HL-60 (cell line): ENCODE data around the gene MMP25.

Experiments used
- DNase-seq, 2 experiments: peaks; one replicate each; pipeline ENCODE4 v3.0.0-alpha.2; 2010 to 2020; ENCODE audit warnings: low read depth in 1 of 2, low spot score in 1 of 2
- H3K27ac ChIP-seq: fragments of 250-450 bp; sonication (Bioruptor Pico); replicated peaks from 2 replicates; pipeline ENCODE4 v1.5.1; 2020; ENCODE audit warnings: mild to moderate bottlenecking, moderate library complexity
- H3K27me3 ChIP-seq: fragments of 250-450 bp; sonication (Bioruptor Pico); 2 replicates; pipeline ENCODE4 v1.5.1; 2021; ENCODE audit warnings: mild to moderate bottlenecking, moderate library complexity; ENCODE audit not compliant: insufficient read depth, poor library complexity, severe bottlenecking
- H3K4me3 ChIP-seq: replicated peaks from 2 replicates; pipeline ENCODE4 v1.5.1; 2011; ENCODE audit warnings: mild to moderate bottlenecking, control low read depth, low read length; ENCODE audit not compliant: insufficient read depth
- GABPA ChIP-seq: IDR thresholded peaks from 2 replicates; pipeline ENCODE4 v1.6.1; 2012; ENCODE audit warnings: low read depth
- POLR2AphosphoS5 ChIP-seq: IDR thresholded peaks from 2 replicates; pipeline ENCODE4 v1.6.1; 2012; ENCODE audit warnings: low read depth
- SPI1 ChIP-seq: IDR thresholded peaks from 2 replicates; pipeline ENCODE4 v1.6.1; 2012; ENCODE audit warnings: low read depth, mild to moderate bottlenecking, borderline replicate concordance
- TF ChIP-seq, protein P1 (sequence below): IDR thresholded peaks from 2 replicates; pipeline ENCODE4 v1.6.1; 2012; ENCODE audit warnings: low read depth; ENCODE audit not compliant: insufficient replicate concordance
- TF ChIP-seq, protein P2 (sequence below): IDR thresholded peaks from one replicate; pipeline ENCODE4 v1.5.1; 2011; ENCODE audit warnings: low read length, control low read depth, inconsistent platforms; ENCODE audit not compliant: insufficient read depth

Gene MMP25

DNA sequence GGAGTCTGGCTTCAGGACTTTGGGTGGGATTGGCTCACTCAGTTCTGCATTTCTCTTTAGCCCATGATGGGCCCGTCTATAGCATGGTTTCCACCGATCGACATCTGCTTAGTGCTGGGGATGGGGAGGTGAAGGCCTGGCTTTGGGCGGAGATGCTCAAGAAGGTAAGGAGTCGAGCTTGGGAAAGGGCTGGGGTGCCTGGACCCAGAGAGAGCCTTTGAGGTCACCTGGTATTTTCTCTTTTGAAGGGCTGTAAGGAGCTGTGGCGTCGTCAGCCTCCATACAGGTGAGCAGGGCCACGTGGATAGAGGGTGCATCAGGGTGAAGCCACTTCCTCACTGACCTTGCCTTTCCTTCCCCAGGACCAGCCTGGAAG is 20.4 kb upstream of the MMP25 start:
- Histone ChIP-seq H3K27me3 (peaks cover 8% of the 10 kb centered on the region), H3K27ac (no peak overlapping the region), H3K4me3 (no peak overlapping the region)
- TF ChIP-seq POLR2AphosphoS5, result no peak
- TF ChIP-seq GABPA, result no peak
- TF ChIP-seq, protein P1, sequence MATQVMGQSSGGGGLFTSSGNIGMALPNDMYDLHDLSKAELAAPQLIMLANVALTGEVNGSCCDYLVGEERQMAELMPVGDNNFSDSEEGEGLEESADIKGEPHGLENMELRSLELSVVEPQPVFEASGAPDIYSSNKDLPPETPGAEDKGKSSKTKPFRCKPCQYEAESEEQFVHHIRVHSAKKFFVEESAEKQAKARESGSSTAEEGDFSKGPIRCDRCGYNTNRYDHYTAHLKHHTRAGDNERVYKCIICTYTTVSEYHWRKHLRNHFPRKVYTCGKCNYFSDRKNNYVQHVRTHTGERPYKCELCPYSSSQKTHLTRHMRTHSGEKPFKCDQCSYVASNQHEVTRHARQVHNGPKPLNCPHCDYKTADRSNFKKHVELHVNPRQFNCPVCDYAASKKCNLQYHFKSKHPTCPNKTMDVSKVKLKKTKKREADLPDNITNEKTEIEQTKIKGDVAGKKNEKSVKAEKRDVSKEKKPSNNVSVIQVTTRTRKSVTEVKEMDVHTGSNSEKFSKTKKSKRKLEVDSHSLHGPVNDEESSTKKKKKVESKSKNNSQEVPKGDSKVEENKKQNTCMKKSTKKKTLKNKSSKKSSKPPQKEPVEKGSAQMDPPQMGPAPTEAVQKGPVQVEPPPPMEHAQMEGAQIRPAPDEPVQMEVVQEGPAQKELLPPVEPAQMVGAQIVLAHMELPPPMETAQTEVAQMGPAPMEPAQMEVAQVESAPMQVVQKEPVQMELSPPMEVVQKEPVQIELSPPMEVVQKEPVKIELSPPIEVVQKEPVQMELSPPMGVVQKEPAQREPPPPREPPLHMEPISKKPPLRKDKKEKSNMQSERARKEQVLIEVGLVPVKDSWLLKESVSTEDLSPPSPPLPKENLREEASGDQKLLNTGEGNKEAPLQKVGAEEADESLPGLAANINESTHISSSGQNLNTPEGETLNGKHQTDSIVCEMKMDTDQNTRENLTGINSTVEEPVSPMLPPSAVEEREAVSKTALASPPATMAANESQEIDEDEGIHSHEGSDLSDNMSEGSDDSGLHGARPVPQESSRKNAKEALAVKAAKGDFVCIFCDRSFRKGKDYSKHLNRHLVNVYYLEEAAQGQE, result no peak
- no peak for TF ChIP-seq SPI1
- TF ChIP-seq, protein P2, sequence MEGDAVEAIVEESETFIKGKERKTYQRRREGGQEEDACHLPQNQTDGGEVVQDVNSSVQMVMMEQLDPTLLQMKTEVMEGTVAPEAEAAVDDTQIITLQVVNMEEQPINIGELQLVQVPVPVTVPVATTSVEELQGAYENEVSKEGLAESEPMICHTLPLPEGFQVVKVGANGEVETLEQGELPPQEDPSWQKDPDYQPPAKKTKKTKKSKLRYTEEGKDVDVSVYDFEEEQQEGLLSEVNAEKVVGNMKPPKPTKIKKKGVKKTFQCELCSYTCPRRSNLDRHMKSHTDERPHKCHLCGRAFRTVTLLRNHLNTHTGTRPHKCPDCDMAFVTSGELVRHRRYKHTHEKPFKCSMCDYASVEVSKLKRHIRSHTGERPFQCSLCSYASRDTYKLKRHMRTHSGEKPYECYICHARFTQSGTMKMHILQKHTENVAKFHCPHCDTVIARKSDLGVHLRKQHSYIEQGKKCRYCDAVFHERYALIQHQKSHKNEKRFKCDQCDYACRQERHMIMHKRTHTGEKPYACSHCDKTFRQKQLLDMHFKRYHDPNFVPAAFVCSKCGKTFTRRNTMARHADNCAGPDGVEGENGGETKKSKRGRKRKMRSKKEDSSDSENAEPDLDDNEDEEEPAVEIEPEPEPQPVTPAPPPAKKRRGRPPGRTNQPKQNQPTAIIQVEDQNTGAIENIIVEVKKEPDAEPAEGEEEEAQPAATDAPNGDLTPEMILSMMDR, result no peak
- no peak for DNase-seq

DNA sequence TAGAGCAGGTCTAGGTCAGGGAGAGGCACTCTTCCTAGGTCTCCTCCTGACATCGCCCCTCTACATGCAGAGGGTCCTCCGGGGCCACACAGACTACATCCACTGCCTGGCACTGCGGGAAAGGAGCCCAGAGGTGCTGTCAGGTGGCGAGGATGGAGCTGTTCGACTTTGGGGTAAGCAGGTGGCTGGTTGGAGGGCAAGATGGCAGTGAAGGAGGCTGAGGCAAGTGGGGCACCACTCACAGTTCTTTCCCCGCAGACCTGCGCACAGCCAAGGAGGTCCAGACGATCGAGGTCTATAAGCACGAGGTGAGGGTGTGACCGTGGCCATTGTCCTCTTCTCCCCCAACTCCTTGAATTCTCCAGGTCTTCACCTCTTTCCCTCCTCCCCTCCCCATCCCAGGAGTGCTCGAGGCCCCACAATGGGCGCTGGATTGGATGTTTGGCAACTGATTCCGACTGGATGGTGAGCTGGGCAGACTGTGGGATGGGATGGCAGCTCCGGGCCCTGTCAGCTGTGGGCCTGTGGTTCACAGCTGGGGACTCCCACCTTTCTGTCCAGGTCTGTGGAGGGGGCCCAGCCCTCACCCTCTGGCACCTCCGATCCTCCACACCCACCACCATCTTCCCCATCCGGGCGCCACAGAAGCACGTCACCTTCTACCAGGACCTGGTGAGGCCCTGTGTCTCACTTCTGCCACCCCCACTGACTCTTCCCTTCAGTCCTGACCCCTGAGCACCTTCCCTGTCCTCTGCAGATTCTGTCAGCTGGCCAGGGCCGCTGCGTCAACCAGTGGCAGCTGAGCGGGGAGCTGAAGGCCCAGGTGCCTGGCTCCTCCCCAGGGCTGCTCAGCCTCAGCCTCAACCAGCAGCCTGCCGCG is 19.5 kb upstream of the MMP25 start:
- Histone ChIP-seq H3K27ac (no peak overlapping the region), H3K27me3 (peaks cover 8% of the 10 kb centered on the region), H3K4me3 (no peak overlapping the region)
- DNase-seq, result no peak
- TF ChIP-seq POLR2AphosphoS5 (no peak), SPI1 (no peak), GABPA (no peak)
- TF ChIP-seq, protein P2, result no peak
- TF ChIP-seq, protein P1, result no peak

DNA sequence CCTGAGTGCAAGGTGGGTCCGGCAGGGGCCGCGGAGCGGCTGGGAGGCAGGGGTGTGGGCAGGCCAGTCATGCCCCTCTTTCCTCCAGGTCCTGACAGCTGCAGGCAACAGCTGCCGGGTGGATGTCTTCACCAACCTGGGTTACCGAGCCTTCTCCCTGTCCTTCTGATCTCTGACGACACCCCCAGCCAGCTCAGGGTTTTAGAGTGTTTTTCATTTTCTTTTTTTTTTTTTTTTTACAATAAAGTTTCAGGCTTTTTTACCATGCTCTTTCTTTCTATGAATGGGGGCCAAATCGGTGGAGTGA is 18.9 kb upstream of the MMP25 start:
- Histone ChIP-seq H3K4me3 (no peak overlapping the region), H3K27ac (no peak overlapping the region), H3K27me3 (peaks cover 10% of the 10 kb centered on the region)
- no peak for DNase-seq
- TF ChIP-seq, protein P1, result no peak
- TF ChIP-seq, protein P2, result no peak
- TF ChIP-seq POLR2AphosphoS5 (no peak), GABPA (no peak), SPI1 (no peak)
